Spleen (tissue), 11 donors: ENCODE measurements around the gene HILPDA. TPM values are rescaled to one million over a fixed set of nuclear protein-coding genes. Genes with fewer than 3 reads are reported as not detected.

ENCODE experiments used
- DNase-seq: peaks from one replicate; pipeline ENCODE4 v3.0.0-alpha.2; 2020
- H3K27ac ChIP-seq, 8 donors: fragments of 200-600 bp; sonication (generic) in 7 of 8; 1 replicate in 4 of 8; 2 replicates in 4 of 8; pipeline versions ENCODE4 v1.5.0 to v1.8.0; 2016 to 2021; ENCODE audit warnings: inconsistent platforms in 4 of 8, mild to moderate bottlenecking in 4 of 8, moderate library complexity in 1 of 8
- H3K27me3 ChIP-seq, 7 donors: fragments of 200-600 bp; sonication (generic) in 6 of 7; replicated peaks in 1 of 7; 1 replicate in 4 of 7; 2 replicates in 3 of 7; pipeline versions ENCODE4 v1.5.0 to v1.8.0; 2016 to 2021; ENCODE audit warnings: inconsistent platforms in 3 of 7, mild to moderate bottlenecking in 1 of 7
- H3K36me3 ChIP-seq, 6 donors: fragments of 200-600 bp; sonication (generic) in 5 of 6; 1 replicate in 4 of 6; 2 replicates in 2 of 6; pipeline versions ENCODE4 v1.5.0 to v1.8.0; 2016 to 2021; ENCODE audit warnings: inconsistent platforms in 2 of 6
- H3K4me1 ChIP-seq, 6 donors: fragments of 200-600 bp; sonication (generic) in 5 of 6; 1 replicate in 3 of 6; 2 replicates in 3 of 6; pipeline versions ENCODE4 v1.5.0 to v1.8.0; 2016 to 2021; ENCODE audit warnings: inconsistent platforms in 3 of 6
- H3K4me3 ChIP-seq, 8 donors: fragments of 200-600 bp; sonication (generic) in 7 of 8; 1 replicate in 4 of 8; 2 replicates in 4 of 8; pipeline versions ENCODE4 v1.5.0 to v1.8.0; 2016 to 2021; ENCODE audit warnings: inconsistent platforms in 4 of 8, mild to moderate bottlenecking in 4 of 8, moderate library complexity in 2 of 8
- H3K9me3 ChIP-seq, 8 donors: fragments of 200-600 bp; sonication (generic) in 7 of 8; 1 replicate in 4 of 8; 2 replicates in 4 of 8; pipeline versions ENCODE4 v1.5.0 to v1.8.0; 2016 to 2021; ENCODE audit warnings: inconsistent platforms in 4 of 8
- POLR2A ChIP-seq, 3 donors: fragments of 450-650 bp; IDR thresholded peaks; one replicate each; pipeline ENCODE4 v1.5.1; 2017; ENCODE audit warnings: antibody characterized with exemption in 3 of 3, mild to moderate bottlenecking in 1 of 3
- POLR2AphosphoS5 ChIP-seq, 3 donors: sonication (generic); formaldehyde crosslinking; IDR thresholded peaks; one replicate each; pipeline ENCODE4 v1.5.1; 2017; ENCODE audit warnings: antibody characterized with exemption in 3 of 3
- WGBS, 5 donors: extraction: QIAGEN DNeasy Blood & Tissue Kit in 3 of 5; methylation state at CpG; one replicate each; pipeline versions ENCODE4 v1.1.5 to v1.1.7; 2013 to 2018; 5-methylcytosine and 5-hydroxymethylcytosine counted together
- intact Hi-C: fragments of 100-400 bp; cut with DNase I; formaldehyde crosslinking; loops from one replicate; pipeline ENCODE4 v1.15.0; 2023; ENCODE audit warnings: low total_unique reads
- polyA plus RNA-seq, 3 donors: library from polyadenylated mRNA; stranded (reverse); fragments of 200-250 nt; gene quantifications; one replicate each; pipeline ENCODE4 v1.2.1, GENCODE V29; 2013
- total RNA-seq, 7 donors: library from RNA; depleted of rRNA in 3 of 7; stranded (reverse); fragments of >200 nt in 3 of 7; fragmentation: NEBNext Ultra II Directional in 4 of 7; extraction: Animal tissue kit (Norgen Biotek cat#: 25700) in 4 of 7; gene quantifications; one replicate each; pipeline versions ENCODE4 v1.1.0 to v1.2.1, GENCODE V29; 2016 to 2021
- TF ChIP-seq, protein P1 (sequence below), 11 experiments: fragments of 200-600 bp in 7 of 11; fragments of 450-650 bp in 4 of 11; sonication (generic) in 4 of 11; IDR thresholded peaks in 8 of 11; conservative IDR thresholded peaks in 3 of 11; 1 replicate in 7 of 11; 2 replicates in 4 of 11; pipeline versions ENCODE4 v1.4.0 to v1.8.0; 2016 to 2021; ENCODE audit warnings: antibody characterized with exemption in 11 of 11, inconsistent platforms in 4 of 11, mild to moderate bottlenecking in 1 of 11
- donor health status: healthy with polysubstance abuse.
- donor health status: DM: no; HTN: no; CAD: no; lungs with moderate emphysema.
- donor health status: DM: no; HTN: no; CAD: no.
- donor health status: Bipolar disorder and iron deficiency.
- donor health status: healthy.
- donor health status: DM: no; HTN: no; CAD: no.
- donor health status: DM: yes; HTN: yes; CAD: no.

HILPDA gene
- total and polyA plus RNA-seq, 10 donors = 3.2 to 16.7 (median 7.1) TPM

GRCh38 chr7:128420773-128421172 lies 34.9 kb upstream of the HILPDA start:
- H3K4me1 ChIP-seq = peaks cover 0 to 7% (median 0%) of the 10 kb centered on the region in 6 donors
- intact Hi-C loops = no loop called here
- no peak overlapping the region for H3K27ac ChIP-seq
- 75 to 93% (median 89%) methylated on average over 1 of the region's 1 CpG for WGBS, 5 donors
- no peaks in the 10 kb centered on the region for H3K27me3 ChIP-seq
- no peak for DNase-seq
- TF ChIP-seq POLR2AphosphoS5 (IDR thresholded peaks at IDR 0.05) (no peak), POLR2A (IDR thresholded peaks at IDR 0.05) (no peak)
- TF ChIP-seq, protein P1, sequence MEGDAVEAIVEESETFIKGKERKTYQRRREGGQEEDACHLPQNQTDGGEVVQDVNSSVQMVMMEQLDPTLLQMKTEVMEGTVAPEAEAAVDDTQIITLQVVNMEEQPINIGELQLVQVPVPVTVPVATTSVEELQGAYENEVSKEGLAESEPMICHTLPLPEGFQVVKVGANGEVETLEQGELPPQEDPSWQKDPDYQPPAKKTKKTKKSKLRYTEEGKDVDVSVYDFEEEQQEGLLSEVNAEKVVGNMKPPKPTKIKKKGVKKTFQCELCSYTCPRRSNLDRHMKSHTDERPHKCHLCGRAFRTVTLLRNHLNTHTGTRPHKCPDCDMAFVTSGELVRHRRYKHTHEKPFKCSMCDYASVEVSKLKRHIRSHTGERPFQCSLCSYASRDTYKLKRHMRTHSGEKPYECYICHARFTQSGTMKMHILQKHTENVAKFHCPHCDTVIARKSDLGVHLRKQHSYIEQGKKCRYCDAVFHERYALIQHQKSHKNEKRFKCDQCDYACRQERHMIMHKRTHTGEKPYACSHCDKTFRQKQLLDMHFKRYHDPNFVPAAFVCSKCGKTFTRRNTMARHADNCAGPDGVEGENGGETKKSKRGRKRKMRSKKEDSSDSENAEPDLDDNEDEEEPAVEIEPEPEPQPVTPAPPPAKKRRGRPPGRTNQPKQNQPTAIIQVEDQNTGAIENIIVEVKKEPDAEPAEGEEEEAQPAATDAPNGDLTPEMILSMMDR (IDR thresholded peaks at IDR 0.05 in 8 of 11, conservative IDR thresholded peaks at IDR 0.05 in 3 of 11) = no peak
- no peaks in the 10 kb centered on the region for H3K36me3 ChIP-seq
- no peak overlapping the region for H3K4me3 ChIP-seq
- H3K9me3 ChIP-seq = no peaks in the 10 kb centered on the region

DNA sequence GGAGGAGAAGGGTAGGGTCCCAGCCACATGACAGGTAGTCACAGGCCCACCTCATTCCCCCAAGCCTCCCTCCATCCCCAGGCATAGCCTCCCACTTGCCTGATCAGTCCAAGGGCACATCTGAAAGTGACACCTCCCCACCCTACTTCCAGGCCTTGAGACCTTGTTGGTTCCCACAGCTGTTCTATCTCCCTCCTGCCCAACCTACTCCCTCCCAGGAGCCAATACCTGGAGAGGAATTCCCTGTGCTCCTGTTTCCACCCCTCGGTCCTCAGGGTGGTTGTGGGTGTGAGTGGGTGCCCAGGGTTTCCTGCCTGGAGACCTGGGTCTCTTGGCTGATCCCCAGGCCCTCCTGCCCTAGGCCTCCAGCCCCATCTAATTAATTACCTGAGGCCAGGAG lies 34.3 kb upstream of the HILPDA start:
- WGBS, 5 donors = 80 to 93% (median 83%) methylated on average over 1 of the region's 1 CpG
- TF ChIP-seq, protein P1 (IDR thresholded peaks at IDR 0.05 in 8 of 11, conservative IDR thresholded peaks at IDR 0.05 in 3 of 11) = no peak
- TF ChIP-seq POLR2AphosphoS5 (IDR thresholded peaks at IDR 0.05) (no peak), POLR2A (IDR thresholded peaks at IDR 0.05) (no peak)
- Histone ChIP-seq H3K4me1 (peaks cover 0 to 7% (median 0%) of the 10 kb centered on the region in 6 donors), H3K36me3 (no peaks in the 10 kb centered on the region), H3K4me3 (no peak overlapping the region), H3K27me3 (no peaks in the 10 kb centered on the region), H3K27ac (no peak overlapping the region), H3K9me3 (no peaks in the 10 kb centered on the region)
- intact Hi-C loops = no loop called here
- no peak for DNase-seq

- Histone ChIP-seq H3K4me1 (peaks cover 0 to 7% (median under 1%) of the 10 kb centered on the region in 6 donors), H3K4me3 (no peak overlapping the region), H3K27me3 (no peaks in the 10 kb centered on the region), H3K27ac (no peak overlapping the region), H3K9me3 (no peaks in the 10 kb centered on the region), H3K36me3 (no peaks in the 10 kb centered on the region)
- no peak for DNase-seq
- intact Hi-C loops = no loop called here
- TF ChIP-seq, protein P1 (IDR thresholded peaks at IDR 0.05 in 8 of 11, conservative IDR thresholded peaks at IDR 0.05 in 3 of 11) = peak in 1 of 11 experiments; percentile 3
- no peak for TF ChIP-seq POLR2AphosphoS5 (IDR thresholded peaks at IDR 0.05)
- 71 to 89% (median 82%) methylated on average over 1 of the region's 1 CpG for WGBS, 5 donors
Measured at GRCh38 chr7:128422037-128422436, 33.6 kb upstream of the HILPDA start.

DNA sequence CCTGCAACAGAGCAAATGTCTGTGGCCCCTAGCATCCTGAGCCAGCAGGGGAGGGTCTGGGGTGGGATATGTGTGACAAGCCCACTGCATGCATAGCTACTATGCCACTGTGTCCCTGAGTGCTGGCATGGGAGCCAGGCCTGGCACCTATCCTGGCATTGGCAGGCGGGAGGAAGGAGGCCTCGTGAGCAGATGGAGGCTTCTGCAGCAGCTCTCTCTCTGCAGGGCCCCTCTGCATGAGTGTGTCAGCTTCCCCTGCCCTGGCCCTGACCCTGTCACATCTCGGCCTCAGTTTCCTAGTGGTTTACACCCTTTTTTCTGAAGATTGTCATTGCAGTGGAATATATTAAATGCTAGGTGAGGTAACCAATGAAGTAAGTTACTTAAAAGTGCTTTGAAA lies 32.8 kb upstream of the HILPDA start:
- intact Hi-C loops = no loop called here
- H3K4me1 ChIP-seq = peaks cover 0 to 13% (median 3%) of the 10 kb centered on the region in 6 donors
- H3K27me3 ChIP-seq = no peaks in the 10 kb centered on the region
- no peaks in the 10 kb centered on the region for H3K36me3 ChIP-seq
- TF ChIP-seq POLR2A (IDR thresholded peaks at IDR 0.05) = no peak
- TF ChIP-seq, protein P1 (IDR thresholded peaks at IDR 0.05 in 8 of 11, conservative IDR thresholded peaks at IDR 0.05 in 3 of 11) = no peak
- no peak for TF ChIP-seq POLR2AphosphoS5 (IDR thresholded peaks at IDR 0.05)
- no peak for DNase-seq
- no peaks in the 10 kb centered on the region for H3K9me3 ChIP-seq
- H3K4me3 ChIP-seq = no peak overlapping the region
- 52 to 72% (median 64%) methylated on average over 3 of the region's 3 CpGs for WGBS, 5 donors
- H3K27ac ChIP-seq = no peak overlapping the region
